ENCODE measurements around the gene PALD1.

Gene PALD1

DNA sequence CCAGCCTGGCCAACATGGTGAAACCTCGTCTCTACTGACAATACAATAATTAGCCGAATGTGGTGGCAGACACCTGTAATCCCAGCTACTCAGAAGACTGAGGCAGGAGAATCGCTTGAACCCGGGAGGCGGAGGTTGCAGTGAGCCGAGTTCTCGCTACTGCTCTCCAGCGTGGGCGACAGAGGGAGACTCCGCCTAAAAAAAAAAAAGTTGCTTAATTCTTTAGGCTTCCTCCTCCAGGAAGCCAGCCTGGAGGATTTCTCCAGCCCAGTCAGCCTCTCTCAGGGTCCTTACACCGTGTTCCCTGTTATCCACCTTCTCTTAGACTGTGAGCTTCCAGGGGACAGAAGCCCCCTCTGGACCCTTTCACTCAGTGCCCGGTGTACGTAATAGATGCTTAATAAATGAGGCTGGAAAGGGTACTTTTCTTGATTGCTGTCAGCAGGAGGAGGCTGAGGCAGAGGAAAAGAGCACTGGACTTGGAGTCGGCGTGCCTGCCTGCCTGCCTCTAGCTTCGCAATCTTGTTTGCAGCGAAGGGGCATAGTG, 20.7 kb upstream of the PALD1 start:
- DNase-seq (ENCODE audit: low read depth in 2 of 2): no peak

DNA sequence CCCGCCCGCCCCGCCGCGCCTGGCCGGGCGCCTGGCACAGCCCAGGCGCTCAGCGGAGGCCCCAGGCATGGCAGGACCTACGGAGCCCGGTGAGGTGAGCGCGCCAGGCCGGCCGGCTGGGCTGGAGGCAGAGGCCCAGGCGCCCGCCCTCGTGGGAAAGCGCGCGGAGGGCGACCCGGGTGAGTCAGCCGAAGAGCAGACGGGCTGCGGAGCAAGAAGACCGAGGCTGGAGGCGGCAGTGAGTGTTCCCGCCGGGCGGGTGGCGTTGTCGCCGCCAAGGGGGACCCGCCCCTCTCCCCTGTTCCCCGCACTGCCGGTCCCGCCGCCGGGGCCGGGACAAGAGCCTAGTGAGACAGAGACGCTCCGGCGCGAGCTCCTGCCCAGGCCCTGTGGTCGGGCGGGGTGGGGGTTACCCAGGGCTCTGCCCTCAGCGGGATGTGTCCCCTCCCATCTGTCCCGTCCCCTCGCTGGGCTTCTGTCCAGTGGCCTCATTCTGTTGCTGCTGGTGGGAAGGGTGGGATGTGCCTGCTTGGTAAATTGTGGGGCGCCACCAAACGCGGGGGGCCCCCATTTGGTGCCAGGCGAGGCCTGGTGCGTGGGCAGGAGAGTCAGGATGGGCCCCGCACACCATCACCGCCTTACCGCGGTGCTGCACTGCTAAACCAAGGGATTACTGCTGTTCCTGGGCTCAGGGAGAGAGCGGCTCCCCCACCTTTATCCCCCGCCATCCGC, 20.1 kb upstream of the PALD1 start:
- no peak for DNase-seq (ENCODE audit: low read depth in 2 of 2)

GRCh38 chr10:70459061-70459773, 19.4 kb upstream of the PALD1 start:
- DNase-seq (ENCODE audit: low read depth in 2 of 2): no peak

DNA sequence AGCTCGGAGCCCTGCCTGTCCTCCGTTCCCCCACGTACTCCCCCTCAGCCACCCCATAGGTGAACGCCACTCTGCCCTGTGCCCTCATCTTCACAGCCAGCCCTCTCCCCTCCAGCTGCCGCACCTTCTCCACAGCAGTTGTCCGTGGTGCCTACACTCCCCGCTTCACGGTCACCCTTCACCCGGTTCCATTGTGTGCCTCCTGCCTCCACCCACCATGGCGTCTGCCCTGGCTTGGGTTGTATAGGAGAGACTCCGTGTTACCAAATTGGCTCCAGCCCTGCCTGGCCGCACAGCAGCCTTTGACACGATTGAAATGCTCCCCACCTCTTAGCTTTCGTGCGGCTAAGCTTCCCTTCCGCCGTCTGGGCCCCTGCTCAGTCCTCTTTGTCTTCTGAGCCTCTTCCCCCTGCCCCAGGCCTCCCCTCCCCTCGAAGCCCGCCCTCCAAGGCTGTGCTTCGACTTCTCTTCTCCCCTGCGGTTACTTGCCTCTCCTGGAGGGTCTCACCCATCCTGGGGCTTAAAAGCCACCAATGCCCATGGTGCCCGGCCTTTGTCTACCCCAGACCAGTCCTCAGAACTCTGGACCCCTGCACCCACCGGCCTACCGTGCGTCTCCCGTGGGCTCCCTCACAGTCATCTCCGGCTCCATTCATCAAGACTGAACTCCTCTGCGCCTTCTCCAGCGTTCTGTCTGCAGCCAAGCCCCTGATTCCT, 18.6 kb upstream of the PALD1 start:
- DNase-seq (ENCODE audit: low read depth in 2 of 2): no peak

DNA sequence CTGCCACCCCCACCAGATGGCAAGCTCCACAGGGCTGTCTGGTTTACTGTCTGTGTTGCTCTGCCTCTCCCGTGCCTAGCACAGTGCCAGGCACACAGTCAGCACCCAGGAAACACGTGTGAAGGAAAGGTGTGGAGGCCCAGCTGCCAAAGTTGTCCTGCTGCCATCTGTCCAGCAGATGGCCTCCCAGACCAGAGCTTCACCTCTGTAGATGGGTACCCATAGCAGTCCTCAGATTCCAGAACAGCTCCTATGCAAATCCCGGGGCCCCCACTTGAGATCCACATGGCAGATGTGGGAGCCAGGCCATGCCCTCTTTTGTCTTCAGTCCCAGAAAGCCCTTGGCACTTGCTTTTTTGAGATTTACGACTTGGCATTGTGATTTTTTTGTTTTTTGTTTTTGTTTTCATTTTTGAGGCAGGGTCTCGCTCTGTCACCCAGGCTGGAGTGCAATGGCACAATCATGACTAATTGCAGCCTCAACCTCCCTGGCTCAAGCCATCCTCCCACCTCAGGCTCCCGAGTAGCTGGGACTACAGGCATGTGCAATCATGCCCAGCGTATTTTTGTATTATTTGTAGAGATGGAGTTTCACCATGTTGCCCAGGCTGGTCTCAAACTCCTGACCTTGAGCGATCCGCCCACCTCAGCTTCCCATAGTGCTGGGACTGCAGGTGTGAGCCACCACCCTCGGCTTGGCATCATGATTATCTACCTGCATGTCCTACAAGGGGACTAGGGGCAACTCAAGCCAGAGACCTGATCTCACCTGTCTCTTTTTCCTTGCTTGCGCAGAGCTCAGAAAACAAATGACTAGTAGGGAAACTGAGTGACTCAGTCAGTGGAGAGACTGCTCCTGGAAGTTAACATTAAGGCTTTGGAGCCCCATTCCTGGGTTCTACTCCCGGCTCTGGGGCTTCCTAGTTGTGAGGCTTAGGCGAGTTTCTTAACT, 16.9 kb upstream of the PALD1 start:
- no peak for DNase-seq (ENCODE audit: low read depth in 2 of 2)

- no peak for DNase-seq (ENCODE audit: low read depth in 2 of 2)
Measured at GRCh38 chr10:70462349-70462984, 16.1 kb upstream of the PALD1 start.

GRCh38 chr10:70465278-70465677, 13.3 kb upstream of the PALD1 start:
- DNase-seq (ENCODE audit: low read depth in 2 of 2): no peak

GRCh38 chr10:70465832-70466231, 12.7 kb upstream of the PALD1 start:
- no peak for DNase-seq (ENCODE audit: low read depth in 2 of 2)

- DNase-seq (ENCODE audit: low read depth in 2 of 2): no peak
Measured at GRCh38 chr10:70466951-70467350, 11.6 kb upstream of the PALD1 start.

DNA sequence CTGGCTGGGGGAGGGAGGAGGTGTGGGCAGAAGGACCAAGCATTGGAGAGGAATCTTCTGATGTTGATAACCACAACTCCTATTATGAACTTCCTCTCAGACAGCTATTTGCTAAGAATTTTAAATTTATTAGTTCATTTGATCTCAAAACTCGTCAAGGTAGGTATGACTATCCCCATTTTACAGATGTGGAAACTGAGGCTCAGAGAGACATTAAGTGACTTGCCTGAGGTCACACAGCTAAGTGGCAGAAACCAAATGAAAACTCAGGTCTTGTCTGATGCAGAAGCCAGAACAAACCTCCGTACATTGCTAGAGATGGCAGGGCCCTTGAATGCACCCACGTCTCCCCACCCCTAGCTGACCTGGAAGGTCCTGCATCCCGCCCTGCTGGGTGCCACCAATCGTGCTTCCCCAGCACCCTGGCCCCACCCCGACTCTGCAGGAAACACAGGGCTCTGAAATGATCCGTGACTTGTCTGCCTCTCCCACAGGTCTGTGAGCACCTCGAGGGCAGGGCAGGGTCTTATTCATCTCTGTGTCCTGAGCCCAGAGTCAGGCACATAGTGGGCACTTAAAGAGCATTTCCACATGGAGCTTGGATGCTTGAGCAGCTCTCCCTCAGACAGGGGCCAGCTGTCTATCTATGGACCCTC, 5.6 kb upstream of the PALD1 start:
- DNase-seq (ENCODE audit: low read depth in 2 of 2): no peak

GRCh38 chr10:70474780-70475179, 3.8 kb upstream of the PALD1 start:
- DNase-seq (ENCODE audit: low read depth in 2 of 2): no peak

DNA sequence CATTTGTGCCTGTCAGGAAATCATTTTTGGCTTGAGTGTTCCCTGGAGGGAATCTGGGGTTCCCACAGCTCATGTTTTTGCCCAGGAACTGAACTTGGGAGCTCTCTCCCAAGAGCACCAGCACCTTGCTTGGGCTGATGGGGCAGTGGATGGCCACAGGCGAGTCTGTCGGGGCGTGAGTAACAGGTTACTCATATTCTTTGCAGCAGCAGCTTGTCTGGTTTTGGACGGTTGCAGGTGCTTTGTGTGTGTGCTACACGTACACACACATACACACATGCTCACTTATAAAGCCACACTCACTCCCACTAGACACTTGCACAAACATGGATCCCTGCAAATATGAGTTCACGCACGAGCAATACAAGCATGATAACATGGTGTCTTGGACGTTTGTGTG, 2.9 kb upstream of the PALD1 start:
- DNase-seq (ENCODE audit: low read depth in 2 of 2): no peak

GRCh38 chr10:70476249-70477035, 2.1 kb upstream of the PALD1 start:
- no peak for DNase-seq (ENCODE audit: low read depth in 2 of 2)

GRCh38 chr10:70477661-70478162, 855 bp upstream of the PALD1 start:
- DNase-seq (ENCODE audit: low read depth in 2 of 2): no peak

GRCh38 chr10:70479165-70479581, 606 bp downstream of the PALD1 start:
- DNase-seq (ENCODE audit: low read depth in 2 of 2): no peak

DNA sequence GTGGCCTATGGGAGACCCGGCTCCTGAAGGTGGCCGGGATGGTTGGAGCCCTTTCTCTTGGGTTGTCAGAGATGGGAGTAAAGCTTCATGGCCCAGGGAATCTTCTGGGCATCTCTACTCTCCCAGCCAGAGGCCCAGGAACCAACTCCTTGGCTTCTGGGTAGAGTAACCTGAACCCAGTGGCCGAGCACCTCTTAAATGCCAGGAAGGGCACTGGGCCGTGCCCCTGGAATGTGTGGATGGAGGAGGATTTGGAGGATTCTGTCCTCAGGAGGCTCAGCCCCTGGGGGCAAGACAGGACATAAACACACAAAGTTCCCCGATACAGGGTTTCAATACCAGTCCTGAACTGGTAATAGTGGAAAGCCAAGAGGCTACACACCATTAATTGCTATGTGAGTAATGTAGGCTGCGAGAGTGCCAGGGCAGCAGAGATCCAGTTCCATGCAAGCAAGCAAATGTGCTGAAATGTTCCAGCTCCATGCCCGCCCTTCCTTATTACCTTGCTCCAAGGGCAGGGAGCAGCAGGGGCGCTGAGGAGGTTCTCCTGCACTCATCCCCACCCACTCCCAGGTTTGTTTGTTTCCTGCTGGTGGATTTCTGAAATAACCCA, 1.2 kb downstream of the PALD1 start:
- DNase-seq (ENCODE audit: low read depth in 2 of 2): no peak

DNA sequence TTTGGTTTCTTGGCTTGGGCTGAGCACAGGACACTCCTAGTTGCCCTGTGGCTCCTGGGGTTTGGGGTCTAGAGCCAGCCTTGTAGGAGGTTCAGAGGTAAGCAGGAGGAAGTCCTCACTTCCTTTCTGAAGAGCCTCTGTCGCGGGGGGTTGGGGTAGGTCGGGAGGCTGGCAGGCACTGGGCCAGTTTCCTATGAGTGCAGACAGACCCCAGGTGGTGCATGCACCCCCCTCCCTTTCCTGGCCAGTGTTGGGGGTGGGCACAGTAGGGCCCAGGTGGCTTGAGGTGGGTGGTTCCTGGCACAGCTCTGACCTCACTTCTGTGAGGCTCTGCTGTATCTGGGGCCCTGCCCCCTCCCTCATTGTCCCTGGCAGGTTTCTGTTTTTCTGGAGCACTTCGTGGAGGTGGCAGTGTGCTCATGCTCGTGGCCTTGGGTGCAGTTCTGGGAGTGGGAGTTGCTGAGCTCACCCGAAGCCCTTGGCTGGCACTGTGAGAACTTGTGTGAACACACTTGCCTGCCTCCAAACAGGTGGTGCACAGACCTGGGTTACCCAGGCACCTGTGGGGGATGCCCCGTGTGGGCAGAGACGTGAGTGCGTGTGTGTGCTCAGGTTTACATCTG, 1.8 kb downstream of the PALD1 start:
- no peak for DNase-seq (ENCODE audit: low read depth in 2 of 2)

DNA sequence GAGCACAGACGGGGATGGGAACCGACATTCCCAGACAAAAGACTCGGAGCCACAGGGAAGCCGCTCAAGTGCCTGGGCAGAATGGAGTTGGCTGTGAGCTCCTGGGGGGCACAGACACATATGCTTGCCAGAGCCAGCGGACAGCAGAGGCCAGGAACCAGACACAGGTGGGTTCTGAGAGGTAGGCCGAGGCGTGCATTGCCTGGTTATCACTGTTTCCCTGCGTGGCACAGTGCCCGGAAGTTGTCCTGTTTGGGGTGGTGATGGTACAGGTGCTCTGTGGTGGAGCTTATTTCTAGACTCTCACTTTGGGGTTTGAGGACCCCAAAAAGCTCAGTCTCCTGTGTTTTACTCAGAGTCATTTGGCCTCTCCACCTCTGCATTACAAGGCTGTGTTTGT, 2.5 kb downstream of the PALD1 start:
- DNase-seq (ENCODE audit: low read depth in 2 of 2): no peak

Data from fibroblast of skin of left biceps (primary cell).